ENCODE results near the gene KCNK1. TPM values are rescaled to one million over a fixed set of nuclear protein-coding genes. Genes with fewer than 3 reads are reported as not detected.
"Not testable (repeated sequence)": the region's sequence is repeated elsewhere in the genome, so short reads cannot be mapped to it uniquely, and the experiment has no call there.

Gene KCNK1
- total RNA-seq, 3 donors from 2014 or later = 0.96 to 9.1 (median 5.2) TPM

DNA sequence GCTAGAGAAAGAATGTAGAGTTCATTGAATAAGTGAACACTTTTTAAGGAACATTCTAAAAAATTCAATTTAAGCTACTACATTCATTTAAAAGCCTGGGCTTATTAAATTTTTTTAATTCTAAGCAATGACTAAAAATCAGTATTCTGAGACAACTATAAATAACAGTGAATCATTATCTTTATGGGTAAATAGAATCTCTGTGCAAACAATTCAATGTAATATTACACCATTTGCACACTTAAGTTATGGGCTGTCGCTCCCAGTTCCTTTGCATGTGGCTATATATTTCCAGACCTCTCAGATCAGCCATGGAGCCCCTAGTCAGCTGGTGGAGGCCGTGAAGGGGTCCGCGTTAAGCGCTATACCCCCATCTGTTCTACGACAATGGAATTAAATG lies 65.1 kb downstream of the KCNK1 start:
- Histone ChIP-seq H3K27ac (no peak overlapping the region), H3K4me3 (no peak overlapping the region), H3K36me3 (no peaks in the 10 kb centered on the region), H3K27me3 (no peaks in the 10 kb centered on the region), H3K4me1 (no peaks in the 10 kb centered on the region), H3K9me3 (no peaks in the 10 kb centered on the region)
- intact Hi-C loops (cut with DNase I; ENCODE audit: low total_unique reads) = no loop called here
- no peak for TF ChIP-seq POLR2AphosphoS5 (IDR thresholded peaks at IDR 0.05)
- no peak for TF ChIP-seq POLR2A (IDR thresholded peaks at IDR 0.05)
- TF ChIP-seq, protein P1, sequence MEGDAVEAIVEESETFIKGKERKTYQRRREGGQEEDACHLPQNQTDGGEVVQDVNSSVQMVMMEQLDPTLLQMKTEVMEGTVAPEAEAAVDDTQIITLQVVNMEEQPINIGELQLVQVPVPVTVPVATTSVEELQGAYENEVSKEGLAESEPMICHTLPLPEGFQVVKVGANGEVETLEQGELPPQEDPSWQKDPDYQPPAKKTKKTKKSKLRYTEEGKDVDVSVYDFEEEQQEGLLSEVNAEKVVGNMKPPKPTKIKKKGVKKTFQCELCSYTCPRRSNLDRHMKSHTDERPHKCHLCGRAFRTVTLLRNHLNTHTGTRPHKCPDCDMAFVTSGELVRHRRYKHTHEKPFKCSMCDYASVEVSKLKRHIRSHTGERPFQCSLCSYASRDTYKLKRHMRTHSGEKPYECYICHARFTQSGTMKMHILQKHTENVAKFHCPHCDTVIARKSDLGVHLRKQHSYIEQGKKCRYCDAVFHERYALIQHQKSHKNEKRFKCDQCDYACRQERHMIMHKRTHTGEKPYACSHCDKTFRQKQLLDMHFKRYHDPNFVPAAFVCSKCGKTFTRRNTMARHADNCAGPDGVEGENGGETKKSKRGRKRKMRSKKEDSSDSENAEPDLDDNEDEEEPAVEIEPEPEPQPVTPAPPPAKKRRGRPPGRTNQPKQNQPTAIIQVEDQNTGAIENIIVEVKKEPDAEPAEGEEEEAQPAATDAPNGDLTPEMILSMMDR (IDR thresholded peaks at IDR 0.05) = no peak
- DNase-seq (ENCODE audit: low spot score in 2 of 2) = no peak

GRCh38 chr1:233679591-233680373 lies 65.9 kb downstream of the KCNK1 start:
- no peaks in the 10 kb centered on the region for H3K9me3 ChIP-seq
- no peak overlapping the region for H3K27ac ChIP-seq
- H3K36me3 ChIP-seq = no peaks in the 10 kb centered on the region
- intact Hi-C loops (cut with DNase I; ENCODE audit: low total_unique reads) = no loop called here
- H3K4me3 ChIP-seq = no peak overlapping the region
- TF ChIP-seq POLR2AphosphoS5 (IDR thresholded peaks at IDR 0.05) (no peak), POLR2A (IDR thresholded peaks at IDR 0.05) (no peak)
- TF ChIP-seq, protein P1 (IDR thresholded peaks at IDR 0.05) = no peak
- DNase-seq (ENCODE audit: low spot score in 2 of 2) = no peak
- no peaks in the 10 kb centered on the region for H3K27me3 ChIP-seq
- no peaks in the 10 kb centered on the region for H3K4me1 ChIP-seq

DNA sequence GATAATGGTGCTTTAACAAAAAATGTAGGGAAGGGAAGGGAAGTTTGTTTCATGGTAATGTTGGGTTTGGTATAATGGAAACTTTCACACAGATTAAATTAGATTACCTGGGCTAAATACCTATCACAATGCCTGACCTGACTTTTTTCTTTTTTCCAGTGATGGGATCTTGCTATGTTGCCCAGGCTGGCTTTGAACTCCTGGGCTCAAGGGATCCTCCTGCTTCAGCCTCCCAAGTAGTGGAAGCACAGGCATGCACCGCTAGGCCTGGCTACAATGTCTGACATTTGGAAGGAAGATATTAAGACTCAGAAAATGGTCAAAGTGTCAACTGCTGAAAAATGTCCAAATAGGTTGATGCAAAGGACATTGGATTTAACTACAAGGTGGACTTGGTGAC lies 67.4 kb downstream of the KCNK1 start:
- intact Hi-C loops (cut with DNase I; ENCODE audit: low total_unique reads) = no loop called here
- TF ChIP-seq POLR2A (IDR thresholded peaks at IDR 0.05) = no peak
- TF ChIP-seq, protein P1 (IDR thresholded peaks at IDR 0.05) = no peak
- H3K27ac ChIP-seq = no peak overlapping the region

GRCh38 chr1:233686653-233687052 lies 72.7 kb downstream of the KCNK1 start:
- H3K4me3 ChIP-seq; H3K27ac ChIP-seq; H3K9me3 ChIP-seq; H3K36me3 ChIP-seq; DNase-seq (ENCODE audit: low spot score in 2 of 2); intact Hi-C loops (cut with DNase I; ENCODE audit: low total_unique reads); H3K27me3 ChIP-seq; H3K4me1 ChIP-seq: not testable (repeated sequence)

More for the DNA sequence above, 67.4 kb downstream of the KCNK1 start:
- no peak for DNase-seq (ENCODE audit: low spot score in 2 of 2)
- H3K9me3 ChIP-seq = no peaks in the 10 kb centered on the region
- no peaks in the 10 kb centered on the region for H3K36me3 ChIP-seq
- H3K4me3 ChIP-seq = no peak overlapping the region
- no peaks in the 10 kb centered on the region for H3K4me1 ChIP-seq
- H3K27me3 ChIP-seq = no peaks in the 10 kb centered on the region

GRCh38 chr1:233689017-233689747 lies 75.3 kb downstream of the KCNK1 start:
- H3K4me1 ChIP-seq = no peaks in the 10 kb centered on the region
- DNase-seq (ENCODE audit: low spot score in 2 of 2) = no peak
- intact Hi-C loops (cut with DNase I; ENCODE audit: low total_unique reads) = no loop called here
- H3K27me3 ChIP-seq = no peaks in the 10 kb centered on the region
- H3K36me3 ChIP-seq = no peaks in the 10 kb centered on the region
- TF ChIP-seq POLR2AphosphoS5 (IDR thresholded peaks at IDR 0.05) (no peak), POLR2A (IDR thresholded peaks at IDR 0.05) (no peak)
- TF ChIP-seq, protein P1 (IDR thresholded peaks at IDR 0.05) = no peak
- H3K4me3 ChIP-seq = no peak overlapping the region
- H3K27ac ChIP-seq = no peak overlapping the region
- no peaks in the 10 kb centered on the region for H3K9me3 ChIP-seq
